ENCODE data around the gene FABP7.

Gene FABP7

GRCh38 chr6:122817766-122818165, 38.2 kb downstream of the FABP7 start:
- in situ Hi-C loops (cut with HindIII; ENCODE audit: low sequenced_read_pairs), result no loop called here
- no peak overlapping the region for H3K4me3 ChIP-seq (ENCODE audit: low read depth, low read length)
- DNase-seq (ENCODE audit: low read depth, low spot score), result no peak
- no peak for TF ChIP-seq CTCF (IDR thresholded peaks at IDR 0.05; ENCODE audit: low read depth, low read length)

GRCh38 chr6:122818866-122819265, 39.4 kb downstream of the FABP7 start:
- no peak overlapping the region for H3K4me3 ChIP-seq (ENCODE audit: low read depth, low read length)
- in situ Hi-C loops (cut with HindIII; ENCODE audit: low sequenced_read_pairs), result no loop called here
- no peak for TF ChIP-seq CTCF (IDR thresholded peaks at IDR 0.05; ENCODE audit: low read depth, low read length)
- DNase-seq (ENCODE audit: low read depth, low spot score), result no peak

- H3K4me3 ChIP-seq (ENCODE audit: low read depth, low read length), result no peak overlapping the region
- TF ChIP-seq CTCF (IDR thresholded peaks at IDR 0.05; ENCODE audit: low read depth, low read length), result no peak
- DNase-seq (ENCODE audit: low read depth, low spot score), result no peak
- in situ Hi-C loops (cut with HindIII; ENCODE audit: low sequenced_read_pairs), result no loop called here
These were observed 41.6 kb downstream of the FABP7 start for GRCh38 chr6:122821095-122821494.

GRCh38 chr6:122825163-122825562, 45.6 kb downstream of the FABP7 start:
- no peak overlapping the region for H3K4me3 ChIP-seq (ENCODE audit: low read depth, low read length)
- no peak for DNase-seq (ENCODE audit: low read depth, low spot score)
- in situ Hi-C loops (cut with HindIII; ENCODE audit: low sequenced_read_pairs), result no loop called here
- TF ChIP-seq CTCF (IDR thresholded peaks at IDR 0.05; ENCODE audit: low read depth, low read length), result no peak

- TF ChIP-seq CTCF (IDR thresholded peaks at IDR 0.05; ENCODE audit: low read depth, low read length), result no peak
- no peak for DNase-seq (ENCODE audit: low read depth, low spot score)
- no peak overlapping the region for H3K4me3 ChIP-seq (ENCODE audit: low read depth, low read length)
- in situ Hi-C loops (cut with HindIII; ENCODE audit: low sequenced_read_pairs), result no loop called here
These were observed 49.9 kb downstream of the FABP7 start for GRCh38 chr6:122829456-122829855.

GRCh38 chr6:122831511-122831910, 52.0 kb downstream of the FABP7 start:
- in situ Hi-C loops (cut with HindIII; ENCODE audit: low sequenced_read_pairs), result no loop called here
- no peak overlapping the region for H3K4me3 ChIP-seq (ENCODE audit: low read depth, low read length)
- TF ChIP-seq CTCF (IDR thresholded peaks at IDR 0.05; ENCODE audit: low read depth, low read length), result no peak

GRCh38 chr6:122832459-122832858, 52.9 kb downstream of the FABP7 start:
- DNase-seq (ENCODE audit: low read depth, low spot score), result no peak
- no peak overlapping the region for H3K4me3 ChIP-seq (ENCODE audit: low read depth, low read length)
- in situ Hi-C loops (cut with HindIII; ENCODE audit: low sequenced_read_pairs), result no loop called here
- TF ChIP-seq CTCF (IDR thresholded peaks at IDR 0.05; ENCODE audit: low read depth, low read length), result no peak

More at GRCh38 chr6:122831511-122831910, 52.0 kb downstream of the FABP7 start:
- no peak for DNase-seq (ENCODE audit: low read depth, low spot score)

Measured in astrocyte of the spinal cord (primary cell).